CD4-positive, alpha-beta T cell treated with Interleukin-15 for 4 hours (primary cell): Measurements from ENCODE around the gene OTOG.
"Not testable (repeated sequence)": the region's sequence is repeated elsewhere in the genome, so short reads cannot be mapped to it uniquely, and the experiment has no call there.

ENCODE experiments used
- DNase-seq: peaks from one replicate; pipeline ENCODE4 v3.0.0-alpha.2; 2020; ENCODE audit warnings: low spot score

Gene OTOG

GRCh38 chr11:17605651-17606122 lies 58.6 kb downstream of the OTOG start:
- DNase-seq: no peak

- DNase-seq: no peak
Observed at GRCh38 chr11:17606233-17607082, 59.4 kb downstream of the OTOG start.

GRCh38 chr11:17607083-17607429 lies 60.0 kb downstream of the OTOG start:
- no peak for DNase-seq

- DNase-seq: no peak
Observed at GRCh38 chr11:17607591-17608570, 60.8 kb downstream of the OTOG start.

GRCh38 chr11:17608821-17609220 lies 61.8 kb downstream of the OTOG start:
- no peak for DNase-seq

- no peak for DNase-seq
Observed at GRCh38 chr11:17609291-17610084, 62.4 kb downstream of the OTOG start.

GRCh38 chr11:17610085-17610894 lies 63.2 kb downstream of the OTOG start:
- no peak for DNase-seq

GRCh38 chr11:17611049-17611448 lies 64.0 kb downstream of the OTOG start:
- no peak for DNase-seq

GRCh38 chr11:17611503-17612220 lies 64.6 kb downstream of the OTOG start:
- DNase-seq: no peak

- DNase-seq: no peak
Observed at GRCh38 chr11:17612221-17613188, 65.4 kb downstream of the OTOG start.

- DNase-seq: no peak
Observed at GRCh38 chr11:17613428-17613962, 66.4 kb downstream of the OTOG start.

GRCh38 chr11:17613983-17614382 lies 66.9 kb downstream of the OTOG start:
- no peak for DNase-seq

- DNase-seq: not testable (repeated sequence)
Observed at GRCh38 chr11:17622711-17623110, 75.7 kb downstream of the OTOG start.

- no peak for DNase-seq
Observed at GRCh38 chr11:17629113-17629512, 82.1 kb downstream of the OTOG start.

GRCh38 chr11:17630936-17631335 lies 83.9 kb downstream of the OTOG start:
- DNase-seq: no peak

- DNase-seq: no peak
Observed at GRCh38 chr11:17631702-17632365, 84.8 kb downstream of the OTOG start.

- no peak for DNase-seq
Observed at GRCh38 chr11:17633279-17633986, 86.4 kb downstream of the OTOG start.
